Esophagus squamous epithelium (tissue), 5 donors: Measurements from ENCODE around the gene PKMYT1. TPM values are rescaled to one million over a fixed set of nuclear protein-coding genes. Genes with fewer than 3 reads are reported as not detected.

Experiments
- DNase-seq: peaks from one replicate; lab custom pipeline; 2025; lab: John Stamatoyannopoulos, UW
- H3K27ac ChIP-seq, 4 donors: fragments of 200-600 bp; sonication (generic); one replicate each; pipeline ENCODE4 v1.5.1; 2016 to 2019; ENCODE audit warnings: mild to moderate bottlenecking in 1 of 4
- H3K27me3 ChIP-seq, 4 donors: fragments of 200-600 bp; sonication (generic); 1 replicate in 3 of 4; 2 replicates in 1 of 4; pipeline versions ENCODE4 v1.5.1 to v1.6.0; 2017 to 2021; ENCODE audit warnings: antibody characterized with exemption in 1 of 4
- H3K36me3 ChIP-seq, 3 donors: fragments of 200-600 bp; sonication (generic); one replicate each; pipeline ENCODE4 v1.5.1; 2016 to 2019
- H3K4me1 ChIP-seq, 3 donors: fragments of 200-600 bp; sonication (generic); one replicate each; pipeline ENCODE4 v1.5.1; 2017 to 2019
- H3K4me3 ChIP-seq, 4 donors: fragments of 200-600 bp; sonication (generic); 1 replicate in 3 of 4; 2 replicates in 1 of 4; pipeline ENCODE4 v1.5.1; 2016 to 2019; ENCODE audit warnings: mild to moderate bottlenecking in 2 of 4, moderate library complexity in 1 of 4
- H3K9me3 ChIP-seq, 3 donors: fragments of 200-600 bp; sonication (generic); one replicate each; pipeline ENCODE4 v1.5.1; 2016 to 2019
- CTCF ChIP-seq, 6 experiments: fragments of 450-650 bp in 4 of 6; fragments of 200-600 bp in 2 of 6; sonication (generic) in 2 of 6; IDR thresholded peaks; one replicate each; pipeline ENCODE4 v1.5.1; 2016 to 2019; ENCODE audit warnings: antibody characterized with exemption in 6 of 6, mild to moderate bottlenecking in 4 of 6, moderate library complexity in 4 of 6
- POLR2A ChIP-seq, 4 donors: fragments of 450-650 bp; IDR thresholded peaks; one replicate each; pipeline ENCODE4 v1.6.1; 2017; ENCODE audit warnings: antibody characterized with exemption in 4 of 4, mild to moderate bottlenecking in 4 of 4, moderate library complexity in 3 of 4
- WGBS, 2 donors: methylation state at CpG; one replicate each; pipeline ENCODE4 v1.1.5; 2018; 5-methylcytosine and 5-hydroxymethylcytosine counted together
- intact Hi-C: fragments of 100-400 bp; cut with DNase I; formaldehyde crosslinking; loops from one replicate; pipeline ENCODE4 v1.15.0; 2022
- total RNA-seq, 4 donors: library from RNA; depleted of rRNA; stranded (reverse); fragments of >200 nt; gene quantifications; one replicate each; pipeline ENCODE4 v1.1.0, GENCODE V29; 2016
- donor health status: DM: yes; HTN: yes; CAD: no.

The PKMYT1 gene
- total RNA-seq, 4 donors from 2014 or later: 4.2 to 33.1 (median 13.0) TPM

DNA sequence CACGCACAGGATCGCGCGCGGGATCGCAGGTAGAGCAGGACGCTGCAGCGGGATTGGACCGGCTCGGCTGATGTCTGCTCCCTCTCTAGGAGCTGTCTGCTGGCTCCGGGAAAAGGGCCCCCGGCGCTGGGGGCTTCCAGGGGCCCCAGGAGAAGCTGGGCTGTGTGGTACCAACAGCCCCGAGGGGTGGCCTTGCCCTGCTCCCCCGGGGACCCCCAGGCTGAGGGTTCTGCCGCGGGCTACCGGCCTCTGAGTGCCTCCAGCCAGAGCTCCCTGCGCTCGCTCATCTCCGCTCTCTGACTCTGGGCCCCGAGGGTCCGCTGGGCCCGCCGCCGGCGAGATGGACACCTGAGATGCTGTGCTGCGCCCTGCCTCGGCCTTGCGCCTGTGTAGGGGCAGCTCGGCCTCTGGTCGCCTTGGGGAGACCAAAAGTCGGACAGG is 12.5 kb downstream of the PKMYT1 start:
- 20 to 53% methylated on average over 2 to 3 of the region's 33 CpGs for WGBS, 2 donors
- H3K4me3 ChIP-seq: no peak overlapping the region
- DNase-seq: no peak

DNA sequence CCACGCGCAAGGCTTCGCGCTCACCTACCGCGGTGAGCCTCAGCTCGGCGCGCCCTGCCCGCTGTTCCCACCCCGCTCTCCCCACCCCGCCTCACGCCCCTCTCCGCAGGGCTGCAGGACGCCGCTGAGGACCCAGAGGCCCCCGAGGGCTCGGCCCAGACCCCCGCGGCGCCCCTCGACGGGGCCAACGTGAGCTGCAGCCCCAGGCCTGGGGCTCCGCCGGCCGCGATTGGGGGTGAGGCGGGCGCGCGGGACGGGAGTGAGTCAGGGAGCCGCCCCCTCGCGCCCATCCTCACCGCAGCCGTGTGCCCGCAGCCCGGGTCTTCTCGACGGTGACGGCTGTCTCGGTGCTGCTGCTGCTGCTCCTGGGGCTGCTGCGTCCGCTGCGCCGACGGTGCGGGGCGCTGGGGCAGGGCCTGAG is 13.0 kb downstream of the PKMYT1 start:
- peak overlapping the region in 2 of 4 donors; percentile 27 to 53 for H3K4me3 ChIP-seq
- peaks cover 18 to 65% (median 47%) of the 10 kb centered on the region in 4 donors for H3K27me3 ChIP-seq
- H3K36me3 ChIP-seq: no peaks in the 10 kb centered on the region
- no peak overlapping the region for H3K27ac ChIP-seq
- TF ChIP-seq POLR2A (IDR thresholded peaks at IDR 0.05) (no peak), CTCF (IDR thresholded peaks at IDR 0.05) (no peak)
- peaks cover 49 to 92% (median 66%) of the 10 kb centered on the region in 3 donors for H3K4me1 ChIP-seq
- intact Hi-C loops: no loop called here
- WGBS, 2 donors: no CpG with 5 or more reads among the region's 51 CpGs
- DNase-seq: no peak
- H3K9me3 ChIP-seq: no peaks in the 10 kb centered on the region

More for the DNA sequence above, 12.5 kb downstream of the PKMYT1 start:
- intact Hi-C loops: no loop called here
- Histone ChIP-seq H3K27ac (no peak overlapping the region), H3K27me3 (peaks cover 18 to 59% (median 45%) of the 10 kb centered on the region in 4 donors), H3K4me1 (peaks cover 46 to 87% (median 62%) of the 10 kb centered on the region in 3 donors), H3K9me3 (no peaks in the 10 kb centered on the region), H3K36me3 (no peaks in the 10 kb centered on the region)
- TF ChIP-seq POLR2A (IDR thresholded peaks at IDR 0.05) (no peak), CTCF (IDR thresholded peaks at IDR 0.05) (no peak)

DNA sequence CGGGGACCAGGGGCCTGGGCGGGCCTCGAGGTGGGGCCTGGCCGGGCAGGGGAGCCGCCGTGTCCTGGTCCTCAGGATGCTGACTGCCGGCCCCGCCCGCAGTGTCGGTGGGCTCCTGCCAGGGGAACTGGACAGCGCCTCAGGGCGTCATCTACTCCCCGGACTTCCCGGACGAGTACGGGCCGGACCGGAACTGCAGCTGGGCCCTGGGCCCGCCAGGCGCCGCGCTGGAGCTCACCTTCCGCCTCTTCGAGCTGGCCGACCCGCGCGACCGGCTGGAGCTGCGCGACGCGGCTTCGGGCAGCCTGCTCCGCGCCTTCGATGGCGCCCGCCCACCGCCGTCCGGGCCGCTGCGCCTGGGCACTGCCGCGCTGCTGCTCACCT is 13.4 kb downstream of the PKMYT1 start:
- no peak for DNase-seq
- H3K4me1 ChIP-seq: peaks cover 49 to 96% (median 66%) of the 10 kb centered on the region in 3 donors
- peak overlapping the region in 2 of 4 donors; percentile 27 to 53 for H3K4me3 ChIP-seq
- no peaks in the 10 kb centered on the region for H3K9me3 ChIP-seq
- no peak for TF ChIP-seq POLR2A (IDR thresholded peaks at IDR 0.05)
- no peak for TF ChIP-seq CTCF (IDR thresholded peaks at IDR 0.05)
- peaks cover 18 to 69% (median 47%) of the 10 kb centered on the region in 4 donors for H3K27me3 ChIP-seq
- intact Hi-C loops: no loop called here
- H3K27ac ChIP-seq: no peak overlapping the region
- 76% methylated on average over 14 of the region's 46 CpGs; no CpG with 5 or more reads in 1 of the 2 donors for whole genome bisulfite sequencing, 2 donors
- H3K36me3 ChIP-seq: no peaks in the 10 kb centered on the region

DNA sequence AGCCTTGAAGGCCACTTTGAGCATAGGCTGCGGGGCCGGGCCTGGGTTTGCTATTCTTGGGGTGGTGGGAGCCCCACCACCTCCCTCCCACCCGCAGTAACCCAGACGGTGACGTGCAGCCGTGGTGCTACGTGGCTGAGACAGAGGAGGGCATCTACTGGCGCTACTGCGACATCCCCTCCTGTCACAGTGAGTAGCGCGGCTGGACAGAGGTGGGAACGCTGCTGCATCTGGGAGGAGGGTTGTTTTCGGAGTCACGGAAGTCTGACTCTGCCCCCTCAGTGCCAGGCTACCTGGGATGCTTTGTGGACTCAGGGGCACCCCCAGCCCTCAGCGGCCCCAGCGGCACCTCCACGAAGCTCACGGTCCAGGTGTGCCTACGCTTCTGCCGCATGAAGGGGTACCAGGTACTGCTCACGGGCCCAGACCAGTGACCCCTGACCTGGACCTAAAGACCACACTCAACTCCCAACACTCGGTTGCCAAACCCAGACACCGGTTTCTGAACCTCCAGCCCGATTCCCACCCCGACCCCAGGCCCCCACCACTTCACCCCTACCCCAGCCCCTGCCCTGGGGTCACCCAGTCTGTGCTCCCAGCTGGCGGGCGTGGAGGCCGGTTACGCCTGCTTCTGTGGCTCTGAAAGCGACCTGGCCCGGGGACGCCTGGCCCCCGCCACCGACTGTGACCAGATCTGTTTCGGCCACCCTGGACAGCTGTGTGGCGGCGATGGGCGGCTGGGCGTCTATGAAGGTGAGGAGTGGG is 14.0 kb downstream of the PKMYT1 start:
- no peak overlapping the region for H3K27ac ChIP-seq
- H3K4me1 ChIP-seq: peaks cover 49 to 99% (median 64%) of the 10 kb centered on the region in 3 donors
- no peak for DNase-seq
- no peaks in the 10 kb centered on the region for H3K9me3 ChIP-seq
- peak overlapping the region in 2 of 4 donors; percentile 27 to 53 for H3K4me3 ChIP-seq
- peaks cover 18 to 74% (median 47%) of the 10 kb centered on the region in 4 donors for H3K27me3 ChIP-seq
- no peak for TF ChIP-seq POLR2A (IDR thresholded peaks at IDR 0.05)
- no peak for TF ChIP-seq CTCF (IDR thresholded peaks at IDR 0.05)
- no peaks in the 10 kb centered on the region for H3K36me3 ChIP-seq
- intact Hi-C loops: no loop called here
- WGBS, 2 donors: 53 to 73% methylated on average over 4 to 6 of the region's 39 CpGs
